ENCODE measurements around the gene UBTF. TPM values are rescaled to one million over a fixed set of nuclear protein-coding genes. Genes with fewer than 3 reads are reported as not detected.

The UBTF gene
- total and polyA plus RNA-seq, 8 donors, result 25.5 to 198 (median 37.3) TPM

- H3K4me3 ChIP-seq, result no peak overlapping the region
- WGBS, 5 donors, result 67 to 88% (median 73%) methylated on average over 5 of the region's 5 CpGs
- H3K27ac ChIP-seq, result peak overlapping the region in 4 of 5 donors; percentile 29 to 66 (median 54)
- H3K36me3 ChIP-seq, result peaks cover 50 to 89% (median 86%) of the 10 kb centered on the region in 4 donors
- H3K9me3 ChIP-seq, result no peaks in the 10 kb centered on the region
- intact Hi-C loops (cut with DNase I; ENCODE audit: low total_unique reads), result no loop called here
- DNase-seq, result no peak
- H3K4me1 ChIP-seq, result peaks cover 14 to 60% (median 41%) of the 10 kb centered on the region in 4 donors
- no peaks in the 10 kb centered on the region for H3K27me3 ChIP-seq
- TF ChIP-seq POLR2A (IDR thresholded peaks at IDR 0.05) (no peak), CTCF (IDR thresholded peaks at IDR 0.05) (no peak), POLR2AphosphoS5 (IDR thresholded peaks at IDR 0.05) (no peak), EP300 (IDR thresholded peaks at IDR 0.05) (no peak)
These were observed 26.7 kb downstream of the UBTF start for GRCh38 chr17:44192750-44193149.

GRCh38 chr17:44191941-44192496, 27.5 kb downstream of the UBTF start:
- peaks cover 45 to 82% (median 79%) of the 10 kb centered on the region in 4 donors for H3K36me3 ChIP-seq
- DNase-seq, result peak in 1 of 2 donors; percentile 87
- TF ChIP-seq EP300 (IDR thresholded peaks at IDR 0.05) (no peak), POLR2AphosphoS5 (IDR thresholded peaks at IDR 0.05) (no peak), POLR2A (IDR thresholded peaks at IDR 0.05) (no peak), CTCF (IDR thresholded peaks at IDR 0.05) (no peak)
- H3K4me3 ChIP-seq, result no peak overlapping the region
- intact Hi-C loops (cut with DNase I; ENCODE audit: low total_unique reads), result no loop called here
- no peaks in the 10 kb centered on the region for H3K27me3 ChIP-seq
- H3K4me1 ChIP-seq, result peaks cover 10 to 57% (median 37%) of the 10 kb centered on the region in 4 donors
- peak overlapping the region; percentile 29 to 66 (median 50) for H3K27ac ChIP-seq
- WGBS, 5 donors, result 52 to 67% (median 54%) methylated on average over 7 of the region's 7 CpGs
- no peaks in the 10 kb centered on the region for H3K9me3 ChIP-seq

- H3K9me3 ChIP-seq, result no peaks in the 10 kb centered on the region
- H3K4me1 ChIP-seq, result peaks cover 7 to 53% (median 31%) of the 10 kb centered on the region in 4 donors
- H3K27me3 ChIP-seq, result no peaks in the 10 kb centered on the region
- 62 to 71% (median 66%) methylated on average over 5 of the region's 5 CpGs for WGBS, 5 donors
- TF ChIP-seq POLR2A (IDR thresholded peaks at IDR 0.05) (no peak), EP300 (IDR thresholded peaks at IDR 0.05) (no peak), POLR2AphosphoS5 (IDR thresholded peaks at IDR 0.05) (no peak), CTCF (IDR thresholded peaks at IDR 0.05) (no peak)
- H3K27ac ChIP-seq, result peak overlapping the region in 2 of 5 donors; percentile 1 to 50
- no peak for DNase-seq
- intact Hi-C loops (cut with DNase I; ENCODE audit: low total_unique reads), result no loop called here
- no peak overlapping the region for H3K4me3 ChIP-seq
- H3K36me3 ChIP-seq, result peaks cover 41 to 76% (median 73%) of the 10 kb centered on the region in 4 donors
These were observed 28.1 kb downstream of the UBTF start for GRCh38 chr17:44191369-44191768.

- intact Hi-C loops (cut with DNase I; ENCODE audit: low total_unique reads), result no loop called here
- H3K27me3 ChIP-seq, result no peaks in the 10 kb centered on the region
- H3K27ac ChIP-seq, result no peak overlapping the region
- H3K4me1 ChIP-seq, result peaks cover 12 to 53% (median 36%) of the 10 kb centered on the region in 4 donors
- H3K36me3 ChIP-seq, result peaks cover 32 to 67% (median 64%) of the 10 kb centered on the region in 4 donors
- no peak overlapping the region for H3K4me3 ChIP-seq
- no peaks in the 10 kb centered on the region for H3K9me3 ChIP-seq
- WGBS, 5 donors, result 87 to 91% (median 88%) methylated on average over 10 of the region's 10 CpGs
- DNase-seq, result no peak
- TF ChIP-seq CTCF (IDR thresholded peaks at IDR 0.05) (no peak), POLR2A (IDR thresholded peaks at IDR 0.05) (no peak)
These were observed 29.0 kb downstream of the UBTF start for GRCh38 chr17:44190481-44190880.
